Suprapubic skin (tissue), 4 donors: ENCODE data around the gene KIAA1328.

ENCODE experiments used
- CTCF ChIP-seq, 2 donors: fragments of 200-600 bp in 1 of 2; fragments of 450-650 bp in 1 of 2; sonication (generic) in 1 of 2; IDR thresholded peaks; one replicate each; pipeline ENCODE4 v1.5.1; 2016 to 2019; ENCODE audit warnings: antibody characterized with exemption in 2 of 2, mild to moderate bottlenecking in 1 of 2, moderate library complexity in 1 of 2
- POLR2A ChIP-seq, 2 donors: fragments of 450-650 bp; IDR thresholded peaks; one replicate each; pipeline ENCODE4 v1.6.1; 2017; ENCODE audit warnings: antibody characterized with exemption in 2 of 2, mild to moderate bottlenecking in 2 of 2, moderate library complexity in 2 of 2
- POLR2AphosphoS5 ChIP-seq, 3 donors: sonication (generic); formaldehyde crosslinking; IDR thresholded peaks; one replicate each; pipeline ENCODE4 v1.6.1; 2017; ENCODE audit warnings: antibody characterized with exemption in 3 of 3

DNA sequence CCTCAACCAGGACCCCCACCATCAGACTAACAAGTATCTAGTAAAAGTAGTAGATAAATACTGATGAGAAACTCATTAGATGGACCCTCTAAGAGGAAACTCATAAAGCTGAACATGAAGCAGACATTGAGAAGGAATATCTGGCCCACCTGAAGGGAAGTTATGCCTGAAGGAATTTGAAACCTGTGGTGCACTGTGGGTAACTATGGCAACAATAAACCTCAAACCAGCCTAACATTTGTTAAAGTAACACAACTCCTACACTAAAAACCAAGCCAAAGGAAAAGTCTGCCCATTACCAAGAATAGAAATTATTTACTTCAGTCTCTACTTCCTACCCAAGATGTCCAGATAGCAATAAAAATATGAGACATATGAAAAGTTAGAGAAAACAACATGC lies 43.4 kb downstream of the KIAA1328 start:
- TF ChIP-seq CTCF (IDR thresholded peaks at IDR 0.05) (no peak), POLR2A (IDR thresholded peaks at IDR 0.05) (no peak), POLR2AphosphoS5 (IDR thresholded peaks at IDR 0.05) (no peak)
